GM12891 (cell line): ENCODE results near the gene CTBP2.

ENCODE experiments used
- PAX5 ChIP-seq: IDR thresholded peaks from 2 replicates; pipeline ENCODE4 v1.6.1; 2011; ENCODE audit warnings: low read length, moderate library complexity, mild to moderate bottlenecking; ENCODE audit not compliant: insufficient read depth, severe bottlenecking
- POLR2A ChIP-seq: IDR thresholded peaks from 2 replicates; pipeline ENCODE4 v1.6.1; 2011; ENCODE audit warnings: low read depth, low read length, control low read depth
- POLR2AphosphoS5 ChIP-seq: IDR thresholded peaks from 2 replicates; pipeline ENCODE4 v1.6.1; 2011; ENCODE audit warnings: low read depth, low read length, control low read depth
- POU2F2 ChIP-seq: IDR thresholded peaks from 2 replicates; pipeline ENCODE4 v1.6.1; 2011; ENCODE audit warnings: low read depth, mild to moderate bottlenecking, control low read depth, low read length, moderate library complexity
- TAF1 ChIP-seq: IDR thresholded peaks from 2 replicates; pipeline ENCODE4 v1.6.1; 2011; ENCODE audit warnings: low read depth, low read length, control low read depth

DNA sequence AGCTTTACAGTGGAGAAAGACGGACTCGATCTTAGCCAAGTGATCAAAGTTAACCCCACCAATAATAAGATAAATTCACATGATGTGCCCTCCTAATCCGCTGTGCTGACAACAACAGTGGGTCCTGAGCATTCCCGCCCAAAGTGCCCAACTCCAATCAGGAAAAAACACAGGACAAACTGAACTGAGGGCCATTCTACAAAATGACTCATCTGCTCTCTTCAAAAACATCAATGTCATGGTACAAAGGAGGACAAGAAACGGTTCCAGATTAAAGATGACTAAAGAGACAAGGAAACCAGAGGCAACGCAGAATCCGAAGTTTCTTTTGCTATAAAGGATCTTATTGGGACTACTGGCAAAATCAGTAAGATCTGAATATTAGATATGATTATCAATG lies 79.4 kb downstream of the CTBP2 start:
- TF ChIP-seq POLR2A (no peak), TAF1 (no peak), PAX5 (no peak), POLR2AphosphoS5 (no peak), POU2F2 (no peak)
